Osteocyte (in vitro differentiated cells): ENCODE measurements around the gene EXOC3L2. TPM values are rescaled to one million over a fixed set of nuclear protein-coding genes. Genes with fewer than 3 reads are reported as not detected.
"Not testable (repeated sequence)": the region's sequence is repeated elsewhere in the genome, so short reads cannot be mapped to it uniquely, and the experiment has no call there.

ENCODE experiments used
- DNase-seq: peaks from one replicate; pipeline ENCODE4 v3.0.0; 2021; ENCODE audit warnings: mixed read lengths; ENCODE audit not compliant: unreplicated experiment; ENCODE audit errors: extremely low spot score
- H3K27ac Mint-ChIP-seq: one replicate; pipeline ENCODE4 v1.8.0; 2021; ENCODE audit warnings: mild to moderate bottlenecking, mixed read lengths; ENCODE audit not compliant: unreplicated experiment
- H3K27me3 Mint-ChIP-seq: one replicate; pipeline ENCODE4 v1.8.0; 2021; ENCODE audit warnings: mixed read lengths; ENCODE audit not compliant: unreplicated experiment
- H3K36me3 Mint-ChIP-seq: one replicate; pipeline ENCODE4 v1.8.0; 2021; ENCODE audit warnings: mixed read lengths; ENCODE audit not compliant: unreplicated experiment
- H3K4me1 Mint-ChIP-seq: one replicate; pipeline ENCODE4 v1.8.0; 2021; ENCODE audit warnings: mixed read lengths; ENCODE audit not compliant: unreplicated experiment
- H3K4me3 Mint-ChIP-seq: one replicate; pipeline ENCODE4 v1.8.0; 2021; ENCODE audit warnings: mild to moderate bottlenecking, moderate library complexity, mixed read lengths; ENCODE audit not compliant: unreplicated experiment
- H3K9me3 Mint-ChIP-seq: one replicate; pipeline ENCODE4 v1.8.0; 2021; ENCODE audit warnings: mixed read lengths; ENCODE audit not compliant: unreplicated experiment
- CTCF ChIP-seq: fragments of 200-600 bp; sonication (generic); IDR thresholded peaks from 2 replicates; pipeline ENCODE4 v1.5.0; 2021; ENCODE audit warnings: antibody characterized with exemption, mild to moderate bottlenecking, moderate library complexity
- total RNA-seq: library from RNA; stranded (reverse); gene quantifications from 2 replicates; pipeline ENCODE4 v1.2.1, GENCODE V29; 2021

EXOC3L2 gene
- total RNA-seq, 1 donor from 2014 or later = 11.1 TPM

- Mint-ChIP-seq H3K4me1 (peaks cover 21% of the 10 kb centered on the region), H3K36me3 (peaks cover 14% of the 10 kb centered on the region), H3K27ac (peak overlapping the region; percentile 10), H3K27me3 (no peaks in the 10 kb centered on the region), H3K9me3 (no peaks in the 10 kb centered on the region), H3K4me3 (no peak overlapping the region)
- no peak for DNase-seq
- no peak for TF ChIP-seq CTCF
These were observed 9.7 kb downstream of the EXOC3L2 start for GRCh38 chr19:45235485-45235884.

- no peak for TF ChIP-seq CTCF
- H3K4me3 Mint-ChIP-seq = no peak overlapping the region
- no peak for DNase-seq
- H3K36me3 Mint-ChIP-seq = peaks cover 14% of the 10 kb centered on the region
- H3K4me1 Mint-ChIP-seq = peaks cover 21% of the 10 kb centered on the region
- no peaks in the 10 kb centered on the region for H3K27me3 Mint-ChIP-seq
- no peaks in the 10 kb centered on the region for H3K9me3 Mint-ChIP-seq
- no peak overlapping the region for H3K27ac Mint-ChIP-seq
These were observed 10.9 kb downstream of the EXOC3L2 start for GRCh38 chr19:45234089-45234869.

- H3K27ac Mint-ChIP-seq = peak overlapping the region; percentile 50
- no peak for TF ChIP-seq CTCF
- no peaks in the 10 kb centered on the region for H3K27me3 Mint-ChIP-seq
- H3K36me3 Mint-ChIP-seq = peaks cover 10% of the 10 kb centered on the region
- H3K9me3 Mint-ChIP-seq = no peaks in the 10 kb centered on the region
- no peak for DNase-seq
- H3K4me3 Mint-ChIP-seq = no peak overlapping the region
- H3K4me1 Mint-ChIP-seq = peaks cover 21% of the 10 kb centered on the region
These were observed 13.3 kb downstream of the EXOC3L2 start for GRCh38 chr19:45231891-45232290.

- not testable (repeated sequence) for H3K27me3 Mint-ChIP-seq
These were observed 16.2 kb downstream of the EXOC3L2 start for GRCh38 chr19:45229056-45229455.

GRCh38 chr19:45224645-45225044, 20.6 kb downstream of the EXOC3L2 start:
- no peaks in the 10 kb centered on the region for H3K27me3 Mint-ChIP-seq
- no peak overlapping the region for H3K4me3 Mint-ChIP-seq
- TF ChIP-seq CTCF = no peak
- H3K36me3 Mint-ChIP-seq = peaks cover 4% of the 10 kb centered on the region
- peaks cover 10% of the 10 kb centered on the region for H3K4me1 Mint-ChIP-seq
- no peak overlapping the region for H3K27ac Mint-ChIP-seq
- no peak for DNase-seq
- H3K9me3 Mint-ChIP-seq = no peaks in the 10 kb centered on the region

More at GRCh38 chr19:45229056-45229455, 16.2 kb downstream of the EXOC3L2 start:
- not testable (repeated sequence) for H3K27ac Mint-ChIP-seq, H3K4me3 Mint-ChIP-seq, H3K9me3 Mint-ChIP-seq, DNase-seq, H3K36me3 Mint-ChIP-seq
- peaks cover 11% of the 10 kb centered on the region for H3K4me1 Mint-ChIP-seq
